GM23338 (cell line): ENCODE results near the gene EN2. TPM values are rescaled to one million over a fixed set of nuclear protein-coding genes. Genes with fewer than 3 reads are reported as not detected.
A peak's percentile ranks its signal among the peaks of the same experiment; 100 is the strongest.

Experiments used
- ATAC-seq: fragments of 200-7000 bp; cut with Tn5 transposase; 3 replicates; pipeline ENCODE4 v1.9.1; 2020
- DNase-seq: peaks from one replicate; pipeline ENCODE4 v3.0.0-alpha.2; 2015; ENCODE audit warnings: low spot score
- H2AFZ ChIP-seq: fragments of 200-600 bp; sonication (generic); 2 replicates; pipeline ENCODE4 v1.8.0; 2016; ENCODE audit warnings: antibody characterized with exemption, mild to moderate bottlenecking, moderate library complexity
- H3F3A ChIP-seq: fragments of 200-600 bp; sonication (generic); replicated peaks from 2 replicates; pipeline ENCODE4 v1.8.0; 2017; ENCODE audit warnings: antibody characterized with exemption, mixed run types, low read depth
- H3K27ac ChIP-seq: fragments of 200-600 bp; sonication (generic); 2 replicates; pipeline ENCODE4 v1.6.1; 2016; ENCODE audit warnings: low read depth
- H3K27me3 ChIP-seq: fragments of 200-600 bp; sonication (generic); 2 replicates; pipeline ENCODE4 v1.8.0; 2016; ENCODE audit warnings: mild to moderate bottlenecking, mixed run types, moderate library complexity; ENCODE audit not compliant: insufficient read depth
- H3K36me3 ChIP-seq: fragments of 200-600 bp; sonication (generic); 2 replicates; pipeline ENCODE4 v1.8.0; 2016; ENCODE audit warnings: mild to moderate bottlenecking; ENCODE audit not compliant: insufficient read depth
- H3K4me1 ChIP-seq: fragments of 200-600 bp; sonication (generic); 2 replicates; pipeline ENCODE4 v1.8.0; 2016; ENCODE audit warnings: mild to moderate bottlenecking, moderate library complexity; ENCODE audit not compliant: insufficient read depth
- H3K4me2 ChIP-seq: fragments of 200-600 bp; sonication (generic); 2 replicates; pipeline ENCODE4 v1.7.1; 2017; ENCODE audit warnings: mixed run types
- H3K4me3 ChIP-seq: fragments of 200-600 bp; sonication (generic); 2 replicates; pipeline ENCODE4 v1.6.1; 2016; ENCODE audit warnings: mixed run types
- H3K79me2 ChIP-seq: fragments of 200-600 bp; sonication (generic); replicated peaks from 2 replicates; pipeline ENCODE4 v1.8.0; 2017; ENCODE audit warnings: mild to moderate bottlenecking; ENCODE audit not compliant: insufficient read depth
- H3K9me2 ChIP-seq: fragments of 200-600 bp; sonication (generic); 2 replicates; pipeline ENCODE4 v1.8.0; 2017; ENCODE audit not compliant: insufficient read depth
- H4K20me1 ChIP-seq: fragments of 200-600 bp; sonication (generic); replicated peaks from 2 replicates; pipeline ENCODE4 v1.8.0; 2017; ENCODE audit warnings: mild to moderate bottlenecking; ENCODE audit not compliant: insufficient read depth
- H3K27ac Mint-ChIP-seq: 2 replicates; pipeline ENCODE4 v1.8.0; 2020; ENCODE audit warnings: inconsistent platforms, mild to moderate bottlenecking, moderate library complexity, mixed read lengths
- H3K27me3 Mint-ChIP-seq: 3 replicates; pipeline ENCODE4 v1.8.0; 2022; ENCODE audit warnings: low read depth, mild to moderate bottlenecking, moderate library complexity, mixed read lengths, inconsistent platforms; ENCODE audit not compliant: insufficient read depth, poor library complexity
- H3K36me3 Mint-ChIP-seq: 3 replicates; pipeline ENCODE4 v1.8.0; 2021; ENCODE audit warnings: low read depth, mild to moderate bottlenecking, inconsistent platforms, moderate library complexity, mixed read lengths
- H3K4me1 Mint-ChIP-seq: 3 replicates; pipeline ENCODE4 v1.8.0; 2020; ENCODE audit warnings: mild to moderate bottlenecking, inconsistent platforms, mixed read lengths
- H3K4me3 Mint-ChIP-seq: 3 replicates; pipeline ENCODE4 v1.8.0; 2021; ENCODE audit warnings: moderate library complexity, mild to moderate bottlenecking, inconsistent platforms, mixed read lengths
- H3K9me3 Mint-ChIP-seq: 3 replicates; pipeline ENCODE4 v1.8.0; 2020; ENCODE audit warnings: moderate library complexity, mild to moderate bottlenecking, inconsistent platforms, mixed read lengths
- CREB1 ChIP-seq: fragments of 250-450 bp; sonication (Bioruptor Pico); IDR thresholded peaks from 2 replicates; pipeline ENCODE4 v1.5.0; 2020; ENCODE audit warnings: low read depth, mild to moderate bottlenecking, moderate library complexity
- EZH2phosphoT487 ChIP-seq: fragments of 200-600 bp; sonication (generic); IDR thresholded peaks from one replicate; pipeline ENCODE4 v1.8.1; 2018; ENCODE audit warnings: antibody characterized with exemption; ENCODE audit not compliant: unreplicated experiment
- NANOG ChIP-seq: IDR thresholded peaks from 2 replicates; pipeline ENCODE4 v1.6.1; 2016; ENCODE audit warnings: antibody characterized with exemption, borderline replicate concordance
- POLR2AphosphoS5 ChIP-seq: IDR thresholded peaks from 2 replicates; pipeline ENCODE4 v1.6.1; 2016; ENCODE audit warnings: antibody characterized with exemption, low read depth
- ZNF114 ChIP-seq: fragments of 250-450 bp; sonication (Bioruptor Pico); IDR thresholded peaks from 2 replicates; pipeline ENCODE4 v1.5.0; 2020; ENCODE audit warnings: mild to moderate bottlenecking, moderate library complexity
- ZNF462 ChIP-seq: fragments of 250-450 bp; sonication (Bioruptor Pico); IDR thresholded peaks from 2 replicates; pipeline ENCODE4 v1.5.0; 2020; ENCODE audit warnings: mild to moderate bottlenecking, moderate library complexity
- polyA plus RNA-seq: library from polyadenylated mRNA; unstranded; fragments of >200 nt; fragmentation: Nextera tagmentation; extraction: Ambion mirVana; gene quantifications from 2 replicates; pipeline ENCODE4 v1.2.1, GENCODE V29; 2016
- total RNA-seq: library from RNA; depleted of rRNA; stranded (reverse); fragments of >200 nt; shearing (Covaris generic); gene quantifications from 2 replicates; pipeline ENCODE4 v1.2.3, GENCODE V29; 2014
- TF ChIP-seq, protein P1 (sequence below): IDR thresholded peaks from 2 replicates; pipeline ENCODE4 v1.6.1; 2016; ENCODE audit warnings: antibody characterized with exemption
- TF ChIP-seq, protein P2 (sequence below): IDR thresholded peaks from one replicate; pipeline ENCODE4 v1.6.1; 2018; ENCODE audit warnings: antibody characterized with exemption; ENCODE audit not compliant: unreplicated experiment

Gene EN2
- total and polyA plus RNA-seq, 2 experiments from 2014 or later: not detected

DNA sequence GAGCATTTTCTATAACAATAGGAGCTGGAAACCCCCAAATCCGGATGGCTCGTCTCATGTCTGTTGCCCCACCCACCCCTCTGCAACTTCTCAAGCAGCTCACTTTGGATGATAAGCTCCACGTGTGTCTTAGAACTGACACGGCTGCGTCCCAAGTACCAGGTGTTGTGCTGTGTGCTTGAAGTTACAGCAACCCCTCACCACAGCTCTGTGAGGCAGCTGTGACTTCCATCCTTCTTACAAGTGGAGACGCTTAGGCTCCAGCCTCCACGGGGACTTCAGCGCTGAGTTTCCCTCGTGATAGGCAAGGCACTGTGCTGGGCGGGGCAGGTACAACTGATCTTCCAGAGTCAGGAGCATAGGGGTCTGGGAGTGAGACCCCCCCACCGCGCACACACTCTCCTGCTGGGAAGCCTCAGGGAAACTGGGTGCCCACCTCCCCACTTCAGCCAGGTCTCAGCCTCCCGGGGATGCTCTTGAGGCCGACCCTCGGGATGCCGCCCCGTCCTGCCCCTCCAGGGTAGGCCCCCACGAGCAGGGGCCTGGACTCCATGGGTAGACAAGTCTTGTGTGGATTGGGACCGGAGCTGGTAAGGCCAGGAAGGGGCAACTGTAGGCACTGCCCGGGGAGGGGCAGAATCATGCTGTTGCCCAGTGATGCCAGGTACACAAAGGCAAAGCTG lies 31.4 kb downstream of the EN2 start:
- Histone ChIP-seq H3K9me2 (no peaks in the 10 kb centered on the region), H4K20me1 (no peaks in the 10 kb centered on the region), H3K27ac (no peak overlapping the region), H2AFZ (no peak overlapping the region), H3K4me1 (peaks cover 19% of the 10 kb centered on the region), H3K36me3 (no peaks in the 10 kb centered on the region), H3K79me2 (no peaks in the 10 kb centered on the region), H3K4me3 (no peak overlapping the region), H3K4me2 (no peak overlapping the region), H3K27me3 (peaks cover 62% of the 10 kb centered on the region), H3F3A (0 out of 2 replicates have a peak, but pooled peaks cover 9% of the 10 kb centered on the region)
- no peak for TF ChIP-seq EZH2phosphoT487
- no peak for TF ChIP-seq POLR2AphosphoS5
- no peak for TF ChIP-seq NANOG
- no peak for TF ChIP-seq ZNF114 (CRISPR knock-in tag)
- TF ChIP-seq ZNF462 (CRISPR knock-in tag): no peak
- TF ChIP-seq, protein P1, sequence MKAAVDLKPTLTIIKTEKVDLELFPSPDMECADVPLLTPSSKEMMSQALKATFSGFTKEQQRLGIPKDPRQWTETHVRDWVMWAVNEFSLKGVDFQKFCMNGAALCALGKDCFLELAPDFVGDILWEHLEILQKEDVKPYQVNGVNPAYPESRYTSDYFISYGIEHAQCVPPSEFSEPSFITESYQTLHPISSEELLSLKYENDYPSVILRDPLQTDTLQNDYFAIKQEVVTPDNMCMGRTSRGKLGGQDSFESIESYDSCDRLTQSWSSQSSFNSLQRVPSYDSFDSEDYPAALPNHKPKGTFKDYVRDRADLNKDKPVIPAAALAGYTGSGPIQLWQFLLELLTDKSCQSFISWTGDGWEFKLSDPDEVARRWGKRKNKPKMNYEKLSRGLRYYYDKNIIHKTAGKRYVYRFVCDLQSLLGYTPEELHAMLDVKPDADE: no peak
- TF ChIP-seq CREB1 (CRISPR knock-in tag): no peak
- TF ChIP-seq, protein P2, sequence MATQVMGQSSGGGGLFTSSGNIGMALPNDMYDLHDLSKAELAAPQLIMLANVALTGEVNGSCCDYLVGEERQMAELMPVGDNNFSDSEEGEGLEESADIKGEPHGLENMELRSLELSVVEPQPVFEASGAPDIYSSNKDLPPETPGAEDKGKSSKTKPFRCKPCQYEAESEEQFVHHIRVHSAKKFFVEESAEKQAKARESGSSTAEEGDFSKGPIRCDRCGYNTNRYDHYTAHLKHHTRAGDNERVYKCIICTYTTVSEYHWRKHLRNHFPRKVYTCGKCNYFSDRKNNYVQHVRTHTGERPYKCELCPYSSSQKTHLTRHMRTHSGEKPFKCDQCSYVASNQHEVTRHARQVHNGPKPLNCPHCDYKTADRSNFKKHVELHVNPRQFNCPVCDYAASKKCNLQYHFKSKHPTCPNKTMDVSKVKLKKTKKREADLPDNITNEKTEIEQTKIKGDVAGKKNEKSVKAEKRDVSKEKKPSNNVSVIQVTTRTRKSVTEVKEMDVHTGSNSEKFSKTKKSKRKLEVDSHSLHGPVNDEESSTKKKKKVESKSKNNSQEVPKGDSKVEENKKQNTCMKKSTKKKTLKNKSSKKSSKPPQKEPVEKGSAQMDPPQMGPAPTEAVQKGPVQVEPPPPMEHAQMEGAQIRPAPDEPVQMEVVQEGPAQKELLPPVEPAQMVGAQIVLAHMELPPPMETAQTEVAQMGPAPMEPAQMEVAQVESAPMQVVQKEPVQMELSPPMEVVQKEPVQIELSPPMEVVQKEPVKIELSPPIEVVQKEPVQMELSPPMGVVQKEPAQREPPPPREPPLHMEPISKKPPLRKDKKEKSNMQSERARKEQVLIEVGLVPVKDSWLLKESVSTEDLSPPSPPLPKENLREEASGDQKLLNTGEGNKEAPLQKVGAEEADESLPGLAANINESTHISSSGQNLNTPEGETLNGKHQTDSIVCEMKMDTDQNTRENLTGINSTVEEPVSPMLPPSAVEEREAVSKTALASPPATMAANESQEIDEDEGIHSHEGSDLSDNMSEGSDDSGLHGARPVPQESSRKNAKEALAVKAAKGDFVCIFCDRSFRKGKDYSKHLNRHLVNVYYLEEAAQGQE: no peak
- H3K36me3 Mint-ChIP-seq: no peaks in the 10 kb centered on the region
- peaks cover 77% of the 10 kb centered on the region for H3K27me3 Mint-ChIP-seq
- H3K4me3 Mint-ChIP-seq: peak overlapping the region; percentile 27; the same call in 1 of the 3 replicates
- peaks cover 25% of the 10 kb centered on the region for H3K4me1 Mint-ChIP-seq
- ATAC-seq: no peak
- no peaks in the 10 kb centered on the region; the same call in 2 of the 3 replicates for H3K9me3 Mint-ChIP-seq
- no peak overlapping the region for H3K27ac Mint-ChIP-seq
- DNase-seq: no peak
